Measurements from ENCODE around the gene PPM1N. TPM values are rescaled to one million over a fixed set of nuclear protein-coding genes. Genes with fewer than 3 reads are reported as not detected.
A peak's percentile ranks its signal among the peaks of the same experiment; 100 is the strongest.

PPM1N gene, protein sequence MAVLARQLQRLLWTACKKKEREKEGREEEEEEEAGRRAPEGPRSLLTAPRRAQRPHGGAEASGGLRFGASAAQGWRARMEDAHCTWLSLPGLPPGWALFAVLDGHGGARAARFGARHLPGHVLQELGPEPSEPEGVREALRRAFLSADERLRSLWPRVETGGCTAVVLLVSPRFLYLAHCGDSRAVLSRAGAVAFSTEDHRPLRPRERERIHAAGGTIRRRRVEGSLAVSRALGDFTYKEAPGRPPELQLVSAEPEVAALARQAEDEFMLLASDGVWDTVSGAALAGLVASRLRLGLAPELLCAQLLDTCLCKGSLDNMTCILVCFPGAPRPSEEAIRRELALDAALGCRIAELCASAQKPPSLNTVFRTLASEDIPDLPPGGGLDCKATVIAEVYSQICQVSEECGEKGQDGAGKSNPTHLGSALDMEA
- total RNA-seq: 1.4 TPM

DNA sequence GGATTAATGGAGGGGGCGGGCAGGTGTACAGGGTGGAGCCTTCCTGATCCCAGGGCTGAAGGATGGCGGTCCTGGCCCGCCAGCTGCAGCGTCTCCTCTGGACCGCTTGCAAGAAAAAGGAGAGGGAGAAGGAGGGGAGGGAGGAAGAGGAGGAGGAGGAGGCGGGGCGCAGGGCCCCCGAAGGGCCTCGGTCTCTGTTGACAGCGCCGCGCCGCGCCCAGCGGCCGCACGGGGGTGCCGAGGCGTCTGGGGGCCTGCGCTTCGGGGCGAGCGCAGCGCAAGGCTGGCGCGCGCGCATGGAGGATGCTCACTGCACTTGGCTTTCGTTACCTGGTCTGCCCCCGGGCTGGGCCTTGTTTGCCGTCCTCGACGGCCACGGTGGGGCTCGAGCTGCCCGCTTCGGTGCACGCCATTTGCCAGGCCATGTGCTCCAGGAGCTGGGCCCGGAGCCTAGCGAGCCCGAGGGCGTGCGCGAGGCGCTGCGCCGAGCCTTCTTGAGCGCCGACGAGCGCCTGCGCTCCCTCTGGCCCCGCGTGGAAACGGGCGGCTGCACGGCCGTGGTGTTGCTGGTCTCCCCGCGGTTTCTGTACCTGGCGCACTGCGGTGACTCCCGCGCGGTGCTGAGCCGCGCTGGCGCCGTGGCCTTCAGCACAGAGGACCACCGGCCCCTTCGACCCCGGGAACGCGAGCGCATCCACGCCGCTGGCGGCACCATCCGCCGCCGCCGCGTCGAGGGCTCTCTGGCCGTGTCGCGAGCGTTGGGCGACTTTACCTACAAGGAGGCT, at the start of gene PPM1N:
TSS of gene PPM1N (plus strand) at position 33 of the 785 bp plus-strand sequence. CDS start at position 63, 30 bp downstream.
- no peak for DNase-seq (ENCODE audit: low spot score)

DNA sequence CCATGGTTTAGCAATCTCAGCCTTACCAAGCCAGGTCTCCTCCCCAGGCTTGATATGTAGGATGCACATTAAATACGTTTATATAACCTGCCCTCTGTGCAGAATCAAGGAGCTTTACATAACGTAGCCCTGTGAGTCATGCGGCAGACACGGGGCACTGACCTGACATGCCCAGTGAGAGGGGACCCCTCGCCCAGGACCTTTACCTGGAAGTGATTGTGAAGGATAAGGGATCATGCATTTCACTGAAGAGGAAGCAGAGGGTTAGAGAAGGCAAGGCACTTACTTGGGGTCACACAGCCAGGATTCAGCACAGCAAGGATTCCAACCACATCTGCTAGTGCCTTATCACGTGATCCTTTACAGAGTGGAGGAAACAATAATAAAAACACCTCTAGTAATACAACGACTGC, 49.4 kb upstream of the PPM1N start:
- DNase-seq (ENCODE audit: low spot score): peak; percentile 61

DNA sequence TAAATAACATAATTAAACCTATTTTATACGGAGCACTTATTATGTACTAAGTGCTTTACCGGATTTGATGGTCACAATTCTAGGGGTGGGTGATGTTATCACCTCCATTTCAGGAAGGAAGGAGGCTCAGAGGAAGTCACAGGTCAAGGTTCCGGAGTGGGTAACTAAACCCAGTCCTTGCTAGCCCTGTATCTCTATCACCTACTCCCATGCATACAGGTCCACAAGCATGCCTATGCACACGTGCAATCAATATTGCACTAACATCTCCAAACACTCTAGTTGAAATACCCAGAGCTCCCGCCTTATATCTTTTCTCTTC, 48.3 kb upstream of the PPM1N start:
- no peak for DNase-seq (ENCODE audit: low spot score)

DNA sequence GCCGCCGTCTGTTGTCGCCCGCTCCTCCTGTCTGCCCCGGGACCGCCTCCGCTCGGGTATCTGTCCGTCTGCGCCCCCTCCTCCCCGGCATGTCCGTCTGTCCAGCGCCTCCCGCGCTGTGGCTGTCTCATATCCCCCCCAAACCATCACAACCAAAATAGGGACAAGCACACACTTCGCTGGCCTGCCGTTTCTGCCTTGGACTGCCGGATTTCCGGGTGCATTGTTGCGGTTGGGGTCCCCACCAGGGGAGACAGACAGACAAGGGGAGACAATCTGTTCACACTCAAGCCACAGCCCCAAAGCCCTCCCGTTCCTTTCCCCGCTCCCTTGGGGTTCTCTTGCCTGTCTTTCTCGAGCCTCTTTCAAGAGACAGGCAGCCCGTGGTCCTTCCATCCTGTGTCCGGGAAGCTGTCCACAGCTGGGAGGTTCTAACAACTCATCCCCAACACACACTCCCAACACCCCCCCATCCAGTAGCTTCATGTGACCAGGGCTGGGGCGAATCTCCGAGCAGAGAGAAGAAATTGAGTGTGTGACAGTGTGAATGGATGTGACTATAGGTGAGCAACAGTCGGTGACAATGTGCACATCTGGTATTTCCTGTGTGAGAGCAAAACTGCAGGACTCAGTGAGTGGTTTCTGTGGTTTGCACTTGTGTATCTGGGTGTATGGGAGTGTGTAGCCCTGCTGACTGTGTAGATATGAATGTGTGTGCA, 47.0 kb upstream of the PPM1N start:
- peak; percentile 59 for DNase-seq (ENCODE audit: low spot score)

DNA sequence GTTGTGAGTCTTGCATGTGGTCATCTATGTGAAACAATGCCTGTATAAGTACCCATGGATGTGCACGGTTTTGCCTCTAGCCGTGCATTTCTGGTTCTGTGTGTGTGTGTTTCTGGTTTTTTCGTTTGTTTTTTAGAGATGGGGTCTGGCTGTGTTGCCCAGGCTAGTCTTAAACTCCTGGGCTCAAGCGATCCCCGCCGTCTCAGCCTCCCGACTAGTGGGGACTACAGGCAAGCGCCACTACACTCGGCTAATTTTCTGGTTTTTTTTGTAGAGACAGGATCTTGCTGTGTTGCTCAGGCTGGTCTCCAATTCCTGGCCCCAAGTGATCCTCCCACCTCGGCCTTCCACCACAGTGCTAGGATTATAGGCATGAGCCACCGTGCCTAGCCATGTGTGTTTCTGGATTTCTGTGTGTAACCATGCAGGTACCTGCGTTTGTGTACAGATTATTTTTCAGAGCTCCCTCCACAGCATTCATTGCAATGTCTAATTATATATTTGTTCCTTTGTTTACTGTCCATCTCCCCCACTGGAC, 46.3 kb upstream of the PPM1N start:
- DNase-seq (ENCODE audit: low spot score): no peak

DNA sequence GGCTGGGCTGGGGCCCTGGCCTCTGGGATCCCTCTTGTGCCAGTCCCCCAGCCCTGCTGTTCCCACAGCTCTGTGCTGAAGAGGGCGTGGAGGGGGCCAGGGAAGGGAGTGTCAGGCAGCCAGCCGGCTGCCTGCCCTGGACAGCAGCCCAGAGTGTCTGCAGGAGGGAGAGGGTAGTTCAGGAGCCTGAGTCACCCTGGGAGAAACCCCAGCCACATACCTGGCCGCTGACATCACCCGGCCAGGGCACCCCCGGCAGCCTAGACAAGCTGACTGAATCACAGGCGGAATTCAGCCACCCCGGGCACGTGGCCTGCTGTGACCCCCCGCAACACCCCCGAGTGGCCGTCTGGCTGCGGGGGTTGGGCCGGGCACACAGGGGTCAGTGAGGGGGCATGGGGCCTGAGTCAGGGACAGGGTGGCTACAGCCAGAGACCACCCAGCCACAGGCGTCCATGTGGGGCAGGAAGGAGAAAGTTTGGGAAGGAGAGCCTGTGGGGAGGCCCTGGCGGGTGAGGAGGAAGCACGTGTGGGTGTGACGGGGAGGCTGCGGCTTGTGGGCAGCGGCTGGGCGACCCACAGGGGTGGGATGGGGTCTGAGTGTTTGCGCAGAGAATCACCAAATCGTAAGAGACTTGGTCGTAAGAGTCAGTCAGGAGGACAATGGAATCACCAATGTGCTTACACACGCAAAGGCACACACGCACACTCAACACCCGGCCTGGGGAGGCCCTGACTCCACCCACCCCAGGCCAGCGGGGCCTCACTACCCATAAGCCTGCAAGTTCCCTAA, 42.3 kb upstream of the PPM1N start:
- DNase-seq (ENCODE audit: low spot score): peak; percentile 95

DNA sequence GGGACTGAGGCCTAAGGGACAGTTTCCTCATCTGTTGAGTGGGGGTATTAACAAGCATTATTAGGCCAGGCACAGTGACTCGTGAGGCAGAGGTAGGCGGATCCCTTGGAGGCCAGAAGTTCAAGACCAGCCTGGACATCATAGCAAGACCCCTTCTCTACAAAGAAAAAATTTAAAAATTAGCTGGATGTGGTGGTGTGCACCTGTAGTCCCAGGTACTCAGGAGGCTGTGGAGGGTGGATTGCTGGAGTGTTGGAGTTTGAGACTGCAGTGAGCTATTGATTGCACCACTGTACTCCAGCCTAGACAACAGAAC, 41.8 kb upstream of the PPM1N start:
- DNase-seq (ENCODE audit: low spot score): no peak

DNA sequence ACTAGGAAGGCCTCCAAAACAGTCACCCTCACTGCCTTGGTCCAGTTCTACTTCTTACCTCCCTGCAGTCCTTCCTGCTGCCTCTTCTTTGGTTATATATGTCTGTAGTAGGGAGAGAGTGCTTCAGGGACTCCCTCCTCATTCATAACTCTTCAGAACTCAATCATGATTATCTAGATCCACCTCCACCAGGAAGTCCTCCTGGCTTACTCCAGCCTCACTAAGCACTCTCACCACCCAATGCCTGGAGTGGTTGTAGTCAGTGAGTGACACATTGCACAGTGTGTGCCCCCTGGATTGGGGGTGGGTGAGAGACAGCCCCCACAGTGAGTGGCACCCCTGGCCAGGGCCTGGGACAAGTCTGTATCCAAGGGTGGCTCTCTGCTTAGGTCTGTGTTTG, 40.5 kb upstream of the PPM1N start:
- no peak for DNase-seq (ENCODE audit: low spot score)

DNA sequence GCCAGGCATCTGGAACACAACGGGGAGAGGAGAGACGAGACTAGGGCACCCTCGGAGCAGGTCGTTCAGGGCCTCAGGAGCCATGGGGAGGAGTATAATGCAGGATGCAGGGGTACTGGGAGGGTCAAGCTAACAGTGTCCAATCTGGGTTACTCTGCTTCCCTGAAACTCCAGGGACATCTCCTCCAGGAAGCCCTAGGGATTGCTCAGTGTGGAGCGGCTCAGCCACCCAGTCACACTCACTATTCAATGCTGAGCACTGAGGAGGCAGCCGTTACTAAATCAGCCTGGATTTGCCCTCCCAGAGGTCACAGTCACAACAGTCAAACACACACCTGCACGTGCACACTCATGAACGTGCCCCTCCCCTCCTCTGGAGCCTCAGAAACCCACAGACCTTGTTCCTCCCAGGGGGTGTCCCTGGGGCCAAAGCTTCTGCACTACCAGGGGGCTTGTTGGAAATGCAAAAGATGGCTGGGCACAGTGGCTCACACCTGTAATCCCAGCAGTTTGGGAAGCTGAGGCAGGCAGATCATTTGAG, 37.4 kb upstream of the PPM1N start:
- no peak for DNase-seq (ENCODE audit: low spot score)

DNA sequence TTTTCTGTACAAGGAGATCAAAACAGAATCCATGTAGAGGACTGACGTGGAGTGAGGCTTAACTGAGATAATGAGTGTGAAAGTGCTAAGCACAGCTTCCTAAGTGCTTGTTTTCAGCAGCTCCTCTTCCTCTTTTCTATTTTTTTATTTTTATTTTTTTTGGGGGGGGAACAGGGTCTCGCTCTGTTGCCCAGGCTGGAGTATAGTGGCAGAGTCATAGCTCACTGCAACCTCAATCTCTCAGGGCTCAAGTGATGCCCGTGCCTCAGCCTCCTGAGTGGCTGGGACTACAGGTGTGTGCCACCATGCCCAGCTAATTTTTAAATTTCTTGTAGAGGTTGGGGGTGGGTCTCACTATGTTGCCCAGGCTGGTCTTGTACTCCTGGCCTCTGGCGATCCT, 36.1 kb upstream of the PPM1N start:
- DNase-seq (ENCODE audit: low spot score): no peak

DNA sequence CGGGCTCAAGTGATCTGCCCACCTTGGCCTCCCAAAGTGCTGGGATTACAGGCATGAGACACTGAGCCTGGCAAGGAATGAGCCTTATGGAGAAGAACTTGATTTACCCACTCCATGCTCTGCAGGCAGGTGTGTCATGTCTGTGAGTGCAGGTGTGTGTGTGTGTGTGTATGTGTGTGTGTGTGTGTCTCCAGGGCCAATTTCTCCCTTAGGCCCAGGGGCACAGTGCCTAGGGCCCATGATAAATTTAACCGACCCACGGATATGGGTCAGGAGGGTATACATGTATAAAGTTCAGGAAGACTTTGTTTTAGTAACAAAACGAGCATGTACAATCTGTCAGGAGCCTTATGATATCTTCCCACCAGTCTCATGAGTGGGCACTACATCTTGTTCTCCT, 35.0 kb upstream of the PPM1N start:
- DNase-seq (ENCODE audit: low spot score): no peak

DNA sequence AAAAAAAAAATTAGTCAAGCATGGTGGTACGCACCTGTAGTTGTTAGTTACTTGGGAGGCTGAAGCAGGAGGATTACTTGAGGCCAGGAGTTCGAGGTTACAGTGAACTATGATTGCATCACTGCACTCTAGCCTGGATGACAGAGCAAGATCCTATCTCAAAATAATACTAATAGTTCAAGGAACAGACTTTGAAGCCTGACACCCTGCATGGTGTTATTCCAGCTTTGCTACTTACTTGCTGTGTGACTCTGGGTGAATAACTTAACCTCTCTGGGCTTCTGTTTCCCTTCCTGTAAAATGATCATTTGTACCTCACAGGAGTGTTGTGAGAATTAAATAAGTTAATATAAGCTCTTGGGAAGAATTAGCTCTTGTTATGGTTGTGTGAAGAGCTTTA, 34.0 kb upstream of the PPM1N start:
- DNase-seq (ENCODE audit: low spot score): no peak

DNA sequence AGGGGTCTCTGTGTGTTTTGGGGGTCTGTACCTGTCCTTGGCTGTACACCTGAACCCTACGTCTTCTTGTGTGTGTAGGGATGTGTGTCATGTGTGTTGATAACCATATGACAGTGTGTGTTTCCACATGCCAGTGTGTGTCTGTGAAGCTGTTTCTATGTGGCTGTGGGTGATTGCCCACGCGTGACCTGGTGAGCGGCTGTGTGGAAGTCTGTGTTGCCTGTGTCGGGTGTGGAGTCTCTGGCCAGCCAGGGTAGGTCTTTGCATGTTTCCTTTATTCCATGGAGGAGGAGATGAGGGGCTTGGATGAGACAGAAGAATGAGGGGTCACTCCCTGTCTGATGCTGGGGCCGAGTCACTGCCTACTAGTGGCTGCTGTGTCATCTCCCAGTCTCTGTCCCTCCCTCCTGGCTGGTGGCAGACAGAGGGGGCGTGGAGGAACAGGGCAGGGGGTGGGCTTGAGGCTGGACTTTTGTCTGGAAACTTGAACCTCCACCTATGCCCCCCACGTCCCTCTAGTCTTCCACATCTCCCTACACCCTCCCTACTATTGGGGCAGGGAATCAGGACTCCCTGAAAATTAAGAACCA, 33.3 kb upstream of the PPM1N start:
- DNase-seq (ENCODE audit: low spot score): no peak

DNA sequence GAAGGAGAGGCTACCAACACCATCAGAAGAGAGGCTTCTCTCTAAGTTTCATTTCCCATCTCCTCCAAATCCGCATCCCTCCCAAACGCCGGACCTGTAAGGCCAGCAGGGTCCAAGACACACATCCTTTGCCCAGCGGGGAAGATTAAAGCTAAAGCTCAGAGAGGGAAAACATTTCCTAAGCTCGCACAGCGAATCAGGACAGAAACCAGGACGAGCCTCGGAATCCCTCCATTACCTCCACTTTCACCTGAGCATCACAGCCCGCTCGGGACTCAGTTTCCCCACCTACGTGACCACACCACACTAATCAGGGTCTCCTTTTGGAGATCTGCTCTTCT, 31.2 kb upstream of the PPM1N start:
- no peak for DNase-seq (ENCODE audit: low spot score)

DNA sequence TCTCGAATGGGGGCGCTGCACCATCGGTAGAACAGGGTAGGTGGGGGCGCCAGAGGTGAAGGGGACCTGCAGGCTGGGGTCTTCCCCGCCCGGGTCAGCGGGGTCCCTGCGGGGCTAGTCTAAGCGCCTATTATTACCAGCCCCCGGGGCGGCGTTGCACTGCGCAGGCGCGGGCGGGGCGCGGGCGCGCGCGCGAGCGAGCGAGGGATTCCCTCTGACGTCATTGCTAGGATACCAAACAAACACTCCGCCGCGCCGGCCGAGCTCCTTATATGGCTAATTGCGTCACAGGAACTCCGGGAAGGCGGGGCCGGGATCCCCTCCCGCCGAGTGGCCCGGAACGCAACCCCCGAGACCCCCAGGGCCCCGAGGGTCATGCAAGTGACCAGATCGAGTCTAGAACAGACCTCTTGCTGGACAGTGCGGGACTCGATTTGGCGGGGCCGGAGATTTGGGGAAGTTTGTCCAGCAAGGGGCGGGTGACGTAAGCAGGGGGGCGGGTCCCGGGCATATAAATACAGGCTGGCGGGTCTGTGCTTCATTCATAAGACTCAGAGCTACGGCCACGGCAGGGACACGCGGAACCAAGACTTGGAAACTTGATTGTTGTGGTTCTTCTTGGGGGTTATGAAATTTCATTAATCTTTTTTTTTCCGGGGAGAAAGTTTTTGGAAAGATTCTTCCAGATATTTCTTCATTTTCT, 30.6 kb upstream of the PPM1N start, which contains the start of gene FOSB:
TSS of gene FOSB (plus strand) at position 541 of the 703 bp plus-strand sequence. CDS start 591 bp downstream, outside the sequence.
- DNase-seq (ENCODE audit: low spot score): peak; percentile 95

DNA sequence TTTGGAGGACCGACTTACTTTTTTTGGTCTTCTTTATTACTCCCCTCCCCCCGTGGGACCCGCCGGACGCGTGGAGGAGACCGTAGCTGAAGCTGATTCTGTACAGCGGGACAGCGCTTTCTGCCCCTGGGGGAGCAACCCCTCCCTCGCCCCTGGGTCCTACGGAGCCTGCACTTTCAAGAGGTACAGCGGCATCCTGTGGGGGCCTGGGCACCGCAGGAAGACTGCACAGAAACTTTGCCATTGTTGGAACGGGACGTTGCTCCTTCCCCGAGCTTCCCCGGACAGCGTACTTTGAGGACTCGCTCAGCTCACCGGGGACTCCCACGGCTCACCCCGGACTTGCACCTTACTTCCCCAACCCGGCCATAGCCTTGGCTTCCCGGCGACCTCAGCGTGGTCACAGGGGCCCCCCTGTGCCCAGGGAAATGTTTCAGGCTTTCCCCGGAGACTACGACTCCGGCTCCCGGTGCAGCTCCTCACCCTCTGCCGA, 30.0 kb upstream of the PPM1N start:
- DNase-seq (ENCODE audit: low spot score): no peak

DNA sequence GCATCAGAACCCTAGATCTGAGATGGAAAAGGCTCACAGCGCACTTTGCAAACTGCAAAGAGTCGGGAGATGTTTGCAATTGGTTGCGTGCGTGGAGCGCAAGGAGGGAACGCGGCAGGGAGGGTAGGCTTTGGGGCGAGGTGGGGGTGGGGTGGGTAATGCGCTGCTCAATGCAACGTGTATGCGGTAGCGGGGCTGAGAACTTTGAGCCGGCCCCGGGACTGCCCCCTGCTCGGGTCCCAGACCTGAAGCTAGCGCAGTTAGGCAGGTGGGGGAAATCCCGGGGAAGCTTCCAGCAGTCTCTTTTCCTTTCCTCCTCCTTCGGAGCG, 29.5 kb upstream of the PPM1N start:
- no peak for DNase-seq (ENCODE audit: low spot score)

DNA sequence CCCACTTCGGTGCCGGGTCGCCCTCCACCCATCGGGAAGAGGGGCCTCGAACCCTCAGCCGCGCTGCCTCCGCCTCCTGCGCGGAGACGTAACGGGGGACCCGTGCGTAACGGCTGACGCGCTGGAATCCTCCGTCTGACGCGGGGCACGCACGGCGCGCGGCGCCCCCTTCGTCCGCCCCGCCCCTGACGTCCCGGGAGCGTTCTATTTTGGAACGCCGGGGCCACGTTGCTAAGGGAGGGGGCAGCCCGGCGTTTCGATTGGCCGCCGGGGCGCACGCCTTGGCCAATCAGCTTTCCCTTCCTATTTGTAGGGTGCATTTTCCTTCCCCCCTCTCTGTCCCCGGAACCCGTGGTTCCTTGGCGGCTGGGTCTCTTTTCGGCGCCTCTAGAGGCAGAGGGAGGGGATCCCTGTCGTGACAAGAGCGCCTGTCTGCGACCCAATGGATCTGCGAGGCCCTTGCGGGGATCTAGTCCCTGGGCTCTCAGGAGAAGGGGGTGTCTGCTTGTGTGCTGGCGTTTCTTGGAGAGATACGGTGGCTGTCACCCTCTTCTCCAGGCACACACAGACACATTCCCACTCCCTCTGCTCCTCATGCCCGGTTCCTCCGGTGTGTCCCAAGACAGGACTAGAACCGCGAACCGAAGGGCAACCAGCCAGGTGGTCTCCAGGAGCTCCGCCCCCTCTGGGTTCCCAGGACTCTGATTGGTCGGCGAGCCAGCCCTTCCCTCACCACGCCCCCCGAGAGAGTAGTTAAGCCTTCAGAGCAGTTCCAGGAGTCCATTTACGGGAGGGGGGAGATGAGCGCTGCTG, 28.9 kb upstream of the PPM1N start:
- DNase-seq (ENCODE audit: low spot score): peak; percentile 93
